Measurements from ENCODE around the gene CAPG.
A peak's percentile ranks its signal among the peaks of the same experiment; 100 is the strongest.

CAPG gene

DNA sequence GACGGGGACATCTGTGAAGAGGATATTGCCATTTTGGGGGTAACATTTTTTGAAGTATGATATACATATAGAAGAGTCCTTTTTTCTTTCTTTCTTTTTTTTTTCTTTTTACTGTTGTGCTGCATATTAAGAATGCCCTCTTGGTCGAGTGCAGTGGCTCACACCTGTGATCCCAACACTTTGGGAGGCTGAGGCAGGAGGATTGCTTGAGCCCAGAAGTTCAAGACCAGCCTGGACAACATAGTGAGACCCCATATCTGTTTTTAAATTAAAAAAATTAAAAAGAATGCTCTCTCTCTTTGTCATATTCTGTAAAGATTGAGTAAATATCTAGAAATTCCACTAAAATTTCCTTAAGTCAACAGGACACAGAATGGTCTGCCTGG, 11.9 kb upstream of the CAPG start (continued):
- TF ChIP-seq ZBTB20 (tag by site-specific recombination; IDR thresholded peaks at IDR 0.05), result no peak
- no peak for TF ChIP-seq ZNF707 (tag by site-specific recombination; IDR thresholded peaks at IDR 0.05)
- TF ChIP-seq ZNF202 (tag by site-specific recombination; IDR thresholded peaks at IDR 0.05; ENCODE audit: borderline replicate concordance), result no peak
- TF ChIP-seq ZNF664 (tag by site-specific recombination; IDR thresholded peaks at IDR 0.05), result no peak
- TF ChIP-seq, protein P1, sequence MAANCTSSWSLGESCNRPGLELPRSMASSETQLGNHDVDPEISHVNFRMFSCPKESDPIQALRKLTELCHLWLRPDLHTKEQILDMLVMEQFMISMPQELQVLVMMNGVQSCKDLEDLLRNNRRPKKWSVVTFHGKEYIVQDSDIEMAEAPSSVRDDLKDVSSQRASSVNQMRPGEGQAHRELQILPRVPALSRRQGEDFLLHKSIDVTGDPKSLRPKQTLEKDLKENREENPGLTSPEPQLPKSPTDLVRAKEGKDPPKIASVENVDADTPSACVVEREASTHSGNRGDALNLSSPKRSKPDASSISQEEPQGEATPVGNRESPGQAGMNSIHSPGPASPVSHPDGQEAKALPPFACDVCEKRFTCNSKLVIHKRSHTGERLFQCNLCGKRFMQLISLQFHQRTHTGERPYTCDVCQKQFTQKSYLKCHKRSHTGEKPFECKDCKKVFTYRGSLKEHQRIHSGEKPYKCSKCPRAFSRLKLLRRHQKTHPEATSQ (tag by site-specific recombination; IDR thresholded peaks at IDR 0.05), result no peak

DNA sequence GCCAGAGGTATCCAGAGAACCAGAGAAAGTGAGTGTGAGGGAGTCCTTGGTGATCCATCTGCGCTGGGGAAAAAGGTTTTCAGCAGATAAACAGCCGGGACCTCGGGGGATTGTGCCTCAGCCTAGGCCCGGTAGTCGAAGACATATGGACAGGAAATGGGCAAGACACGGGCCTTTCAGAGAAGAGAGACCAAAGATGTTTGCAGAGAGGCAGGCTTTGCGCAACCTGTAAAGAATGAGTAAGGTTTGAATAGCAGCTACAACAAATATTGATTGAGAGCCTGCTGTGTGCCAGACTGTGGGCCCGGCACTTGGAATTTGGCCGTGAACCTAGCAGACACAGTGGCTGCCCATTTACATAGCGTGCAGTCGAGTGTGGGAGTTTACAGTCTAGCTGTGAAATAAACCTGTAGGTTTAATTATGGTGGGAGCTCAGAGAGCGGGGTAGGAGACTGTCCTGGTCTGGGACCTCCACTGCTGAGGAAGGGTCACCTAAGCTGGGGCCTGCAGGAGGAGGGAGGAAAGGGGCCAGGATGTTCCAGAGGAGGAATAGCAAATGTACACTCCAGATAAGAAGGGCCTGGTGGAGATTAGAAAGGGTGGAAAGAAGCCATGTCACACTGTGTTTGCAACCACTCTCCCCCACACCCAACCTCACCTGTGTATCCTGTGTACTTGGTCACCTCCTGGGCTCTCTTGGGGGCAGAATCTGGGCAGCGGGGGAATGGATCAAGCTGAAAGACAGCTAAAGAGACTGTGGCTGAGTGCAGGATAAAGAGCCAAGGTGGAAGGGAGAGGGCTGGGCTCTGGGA, 11.3 kb upstream of the CAPG start:
- Histone ChIP-seq H3K4me3 (ENCODE audit: low read depth, low read length) (no peak overlapping the region), H3K36me3 (ENCODE audit: control insufficient read depth in 2 of 2, insufficient read depth in 1 of 2, low read length in 2 of 2) (no peaks in the 10 kb centered on the region), H3K9me3 (ENCODE audit: control insufficient read depth, insufficient read depth, low read depth, low read length) (no peaks in the 10 kb centered on the region), H3K27ac (ENCODE audit: extremely low read depth, low read depth, low read length) (no peak overlapping the region), H3K4me1 (ENCODE audit: control insufficient read depth, insufficient read depth, low read length) (peaks cover 4% of the 10 kb centered on the region)
- ChIA-PET CTCF (interaction anchor here (0.5 to 4.2 kb wide), 21 partner anchors 8 to 899 kb away, joined by 3 to 144 read pairs (median 3); partner anchors contain the start of gene MAT2A), POLR2A (interaction anchor here (1.0 to 6.2 kb wide), 5 partner anchors 110 to 130 kb away, joined by 3 to 87 read pairs (median 20); partner anchors contain the start of gene MAT2A)
- TF ChIP-seq ZNF707 (tag by site-specific recombination; IDR thresholded peaks at IDR 0.05), result no peak
- TF ChIP-seq ZFP3 (tag by site-specific recombination; IDR thresholded peaks at IDR 0.05; ENCODE audit: low read depth), result no peak
- TF ChIP-seq ZNF274 (IDR thresholded peaks at IDR 0.05; ENCODE audit: low read length), result no peak
- TF ChIP-seq ZNF274 (tag by site-specific recombination; IDR thresholded peaks at IDR 0.05; ENCODE audit: borderline replicate concordance), result no peak
- TF ChIP-seq ZNF785 (tag by site-specific recombination; IDR thresholded peaks at IDR 0.05), result no peak
- no peak for TF ChIP-seq ZNF184 (tag by site-specific recombination; IDR thresholded peaks at IDR 0.05)
- no peak for TF ChIP-seq ZNF114 (tag by site-specific recombination; IDR thresholded peaks at IDR 0.05)
- TF ChIP-seq ZNF596 (tag by site-specific recombination; IDR thresholded peaks at IDR 0.05), result no peak
- no peak for TF ChIP-seq ZNF211 (tag by site-specific recombination; IDR thresholded peaks at IDR 0.05; ENCODE audit: low read depth)
- TF ChIP-seq ZNF777 (tag by site-specific recombination; IDR thresholded peaks at IDR 0.05; ENCODE audit: borderline replicate concordance), result no peak
- no peak for TF ChIP-seq YY2 (tag by site-specific recombination; IDR thresholded peaks at IDR 0.05)

DNA sequence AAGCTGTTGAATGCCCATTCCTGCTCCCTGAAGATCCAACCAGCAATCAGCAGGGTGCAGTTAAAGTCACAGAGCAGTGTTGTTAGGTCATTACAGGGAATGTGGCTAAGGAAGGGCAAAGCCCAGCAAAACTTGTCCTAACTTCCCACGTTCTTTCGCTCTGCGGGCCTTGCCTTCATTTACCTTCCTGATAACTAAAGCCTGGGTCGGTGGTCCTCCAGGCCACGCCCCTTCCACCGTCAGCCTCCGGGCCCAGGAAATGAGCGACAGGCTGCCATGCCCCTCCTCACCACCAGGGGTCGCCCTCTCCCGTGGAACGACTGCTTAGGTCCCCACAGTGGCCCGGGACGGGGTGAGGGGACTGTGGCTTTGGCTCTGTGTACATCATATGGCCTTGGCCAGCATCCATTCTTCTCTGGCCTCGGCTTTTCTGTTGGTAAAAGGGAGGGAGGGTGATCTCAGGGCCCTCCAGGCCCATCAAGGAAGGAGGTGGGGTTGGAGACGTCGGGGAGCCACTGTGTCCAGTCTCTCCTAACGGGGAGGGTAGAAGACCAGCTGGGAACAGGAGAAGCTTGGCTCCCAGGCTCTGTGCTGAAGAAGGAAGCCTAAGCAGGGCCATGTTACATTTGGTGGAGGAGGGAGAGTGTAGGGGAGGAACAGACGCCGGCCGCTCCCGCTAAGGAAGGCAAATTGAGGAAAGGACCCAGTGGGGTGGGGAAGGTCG, 10.5 kb upstream of the CAPG start:
- H3K27ac ChIP-seq (ENCODE audit: extremely low read depth, low read depth, low read length), result no peak overlapping the region
- CTCF ChIA-PET, result interaction anchor here (0.6 to 4.2 kb wide), 28 partner anchors 9 to 898 kb away, joined by 3 to 144 read pairs (median 4); partner anchors contain the start of genes GGCX, MAT2A and RNF181
- TF ChIP-seq ZNF239 (tag by site-specific recombination; IDR thresholded peaks at IDR 0.05) (no peak), ZNF140 (tag by site-specific recombination; IDR thresholded peaks at IDR 0.05) (no peak), ZNF610 (tag by site-specific recombination; IDR thresholded peaks at IDR 0.05; ENCODE audit: borderline replicate concordance) (no peak), ZFP69B (tag by site-specific recombination; IDR thresholded peaks at IDR 0.05) (no peak), ZNF48 (tag by site-specific recombination; IDR thresholded peaks at IDR 0.05) (no peak), SP3 (tag by site-specific recombination; IDR thresholded peaks at IDR 0.05) (peak; percentile 42), ZNF529 (tag by site-specific recombination; IDR thresholded peaks at IDR 0.05; ENCODE audit: insufficient replicate concordance) (no peak), OSR2 (tag by site-specific recombination; IDR thresholded peaks at IDR 0.05) (no peak), KLF9 (tag by site-specific recombination; IDR thresholded peaks at IDR 0.05; ENCODE audit: low read depth) (peak; percentile 78), ZNF335 (tag by site-specific recombination; conservative IDR thresholded peaks at IDR 0.05) (peak; percentile 48), ZBTB20 (tag by site-specific recombination; IDR thresholded peaks at IDR 0.05) (no peak), SCRT1 (tag by site-specific recombination; IDR thresholded peaks at IDR 0.05; ENCODE audit: borderline replicate concordance) (no peak)
- TF ChIP-seq, protein P2, sequence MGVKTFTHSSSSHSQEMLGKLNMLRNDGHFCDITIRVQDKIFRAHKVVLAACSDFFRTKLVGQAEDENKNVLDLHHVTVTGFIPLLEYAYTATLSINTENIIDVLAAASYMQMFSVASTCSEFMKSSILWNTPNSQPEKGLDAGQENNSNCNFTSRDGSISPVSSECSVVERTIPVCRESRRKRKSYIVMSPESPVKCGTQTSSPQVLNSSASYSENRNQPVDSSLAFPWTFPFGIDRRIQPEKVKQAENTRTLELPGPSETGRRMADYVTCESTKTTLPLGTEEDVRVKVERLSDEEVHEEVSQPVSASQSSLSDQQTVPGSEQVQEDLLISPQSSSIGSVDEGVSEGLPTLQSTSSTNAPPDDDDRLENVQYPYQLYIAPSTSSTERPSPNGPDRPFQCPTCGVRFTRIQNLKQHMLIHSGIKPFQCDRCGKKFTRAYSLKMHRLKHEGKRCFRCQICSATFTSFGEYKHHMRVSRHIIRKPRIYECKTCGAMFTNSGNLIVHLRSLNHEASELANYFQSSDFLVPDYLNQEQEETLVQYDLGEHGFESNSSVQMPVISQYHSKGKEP (tag by site-specific recombination; IDR thresholded peaks at IDR 0.05), result no peak
- TF ChIP-seq, protein P3, sequence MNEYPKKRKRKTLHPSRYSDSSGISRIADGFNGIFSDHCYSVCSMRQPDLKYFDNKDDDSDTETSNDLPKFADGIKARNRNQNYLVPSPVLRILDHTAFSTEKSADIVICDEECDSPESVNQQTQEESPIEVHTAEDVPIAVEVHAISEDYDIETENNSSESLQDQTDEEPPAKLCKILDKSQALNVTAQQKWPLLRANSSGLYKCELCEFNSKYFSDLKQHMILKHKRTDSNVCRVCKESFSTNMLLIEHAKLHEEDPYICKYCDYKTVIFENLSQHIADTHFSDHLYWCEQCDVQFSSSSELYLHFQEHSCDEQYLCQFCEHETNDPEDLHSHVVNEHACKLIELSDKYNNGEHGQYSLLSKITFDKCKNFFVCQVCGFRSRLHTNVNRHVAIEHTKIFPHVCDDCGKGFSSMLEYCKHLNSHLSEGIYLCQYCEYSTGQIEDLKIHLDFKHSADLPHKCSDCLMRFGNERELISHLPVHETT (tag by site-specific recombination; IDR thresholded peaks at IDR 0.05), result no peak

More for the DNA sequence above, 10.5 kb upstream of the CAPG start:
- no peaks in the 10 kb centered on the region for H3K9me3 ChIP-seq (ENCODE audit: control insufficient read depth, insufficient read depth, low read depth, low read length)
- H3K4me1 ChIP-seq (ENCODE audit: control insufficient read depth, insufficient read depth, low read length), result peaks cover 4% of the 10 kb centered on the region
- no peak overlapping the region for H3K4me3 ChIP-seq (ENCODE audit: low read depth, low read length)
- POLR2A ChIA-PET, result interaction anchor here (0.6 to 6.2 kb wide), 7 partner anchors 23 to 130 kb away, joined by 3 to 87 read pairs (median 6); partner anchors contain the start of gene MAT2A
- no peaks in the 10 kb centered on the region for H3K36me3 ChIP-seq (ENCODE audit: control insufficient read depth in 2 of 2, insufficient read depth in 1 of 2, low read length in 2 of 2)

Measured in HEK293 (cell line).